CD4-positive, CD25-positive, alpha-beta regulatory T cell (primary cell): ENCODE results near the gene CYSRT1. TPM values are rescaled to one million over a fixed set of nuclear protein-coding genes. Genes with fewer than 3 reads are reported as not detected.
A peak's percentile ranks its signal among the peaks of the same experiment; 100 is the strongest.

ENCODE experiments used
- ATAC-seq, 2 donors: fragments of 150-1000 bp; cut with Tn5 transposase; one replicate each; pipeline ENCODE4 v1.10.0; 2021; ENCODE audit warnings: low read depth in 2 of 2, moderate number of reproducible peaks in 2 of 2, moderate library complexity in 1 of 2
- DNase-seq, 3 donors: peaks; one replicate each; pipeline versions ENCODE4 v3.0.0 to v3.0.0-alpha.2; 2012 to 2022; ENCODE audit warnings: mixed read lengths in 1 of 3
- H3K27ac ChIP-seq: one replicate; pipeline ENCODE4 v1.7.0; 2013; ENCODE audit warnings: mild to moderate bottlenecking, low read length; ENCODE audit not compliant: insufficient read depth, poor library complexity, severe bottlenecking
- H3K27me3 ChIP-seq: one replicate; pipeline ENCODE4 v1.7.0; 2013; ENCODE audit warnings: low read length; ENCODE audit not compliant: control insufficient read depth, insufficient read depth
- H3K36me3 ChIP-seq: one replicate; pipeline ENCODE4 v1.7.0; 2013; ENCODE audit warnings: mild to moderate bottlenecking, low read length, moderate library complexity; ENCODE audit not compliant: control insufficient read depth, insufficient read depth
- H3K4me1 ChIP-seq: 2 replicates; pipeline ENCODE4 v1.7.0; 2013; ENCODE audit warnings: mild to moderate bottlenecking, low read length; ENCODE audit not compliant: insufficient read depth, control insufficient read depth, poor library complexity, severe bottlenecking
- H3K4me3 ChIP-seq: one replicate; pipeline ENCODE4 v1.7.0; 2013; ENCODE audit warnings: low read depth, mild to moderate bottlenecking, low read length, moderate library complexity
- H3K9me3 ChIP-seq, 2 experiments: 1 replicate in 1 of 2; 2 replicates in 1 of 2; pipeline ENCODE4 v1.7.0; 2013; ENCODE audit warnings: low read length in 2 of 2, mild to moderate bottlenecking in 1 of 2, moderate library complexity in 1 of 2; ENCODE audit not compliant: control insufficient read depth in 2 of 2
- H3K27ac Mint-ChIP-seq, 3 donors: one replicate each; pipeline ENCODE4 v1.8.0; 2020 to 2022; ENCODE audit warnings: mild to moderate bottlenecking in 3 of 3, mixed read lengths in 3 of 3, moderate library complexity in 2 of 3
- H3K27me3 Mint-ChIP-seq: one replicate; pipeline ENCODE4 v1.8.0; 2022; ENCODE audit warnings: mild to moderate bottlenecking, mixed read lengths
- H3K36me3 Mint-ChIP-seq: one replicate; pipeline ENCODE4 v1.8.0; 2020; ENCODE audit warnings: mixed read lengths
- H3K4me1 Mint-ChIP-seq, 4 donors: one replicate each; pipeline ENCODE4 v1.8.0; 2020 to 2022; ENCODE audit warnings: mixed read lengths in 4 of 4, mild to moderate bottlenecking in 1 of 4
- H3K4me3 Mint-ChIP-seq, 4 donors: one replicate each; pipeline ENCODE4 v1.8.0; 2020 to 2022; ENCODE audit warnings: mild to moderate bottlenecking in 4 of 4, mixed read lengths in 4 of 4, moderate library complexity in 3 of 4
- H3K9me3 Mint-ChIP-seq, 7 donors: one replicate each; pipeline ENCODE4 v1.8.0; 2020 to 2022; ENCODE audit warnings: mixed read lengths in 7 of 7, mild to moderate bottlenecking in 3 of 7, moderate library complexity in 2 of 7
- polyA plus RNA-seq, 4 donors: library from polyadenylated mRNA; unstranded; fragments of 300-500 nt; fragmentation: Illumina TruSeq; gene quantifications; one replicate each; pipeline ENCODE4 v1.2.3, GENCODE V29; 2021
- total RNA-seq: library from RNA; stranded (reverse); gene quantifications from one replicate; pipeline ENCODE4 v1.2.3, GENCODE V29; 2022

The CYSRT1 gene
- total and polyA plus RNA-seq, 5 donors from 2014 or later, result not detected

GRCh38 chr9:137215196-137215986, 9.6 kb upstream of the CYSRT1 start:
- peaks cover 3% of the 10 kb centered on the region for H3K36me3 ChIP-seq
- no peaks in the 10 kb centered on the region for H3K4me1 ChIP-seq
- Mint-ChIP-seq H3K9me3 (peaks cover 0 to 1% (median 0%) of the 10 kb centered on the region in 7 donors), H3K4me3 (no peak overlapping the region), H3K27ac (no peak overlapping the region), H3K4me1 (peaks cover 0 to 2% (median 0%) of the 10 kb centered on the region in 4 donors), H3K27me3 (no peaks in the 10 kb centered on the region), H3K36me3 (no peaks in the 10 kb centered on the region)
- no peak overlapping the region for H3K27ac ChIP-seq
- no peaks in the 10 kb centered on the region for H3K27me3 ChIP-seq
- no peaks in the 10 kb centered on the region for H3K9me3 ChIP-seq
- ATAC-seq (no peak), DNase-seq (no peak)
- no peak overlapping the region for H3K4me3 ChIP-seq

GRCh38 chr9:137216188-137216965, 8.6 kb upstream of the CYSRT1 start:
- ATAC-seq (no peak), DNase-seq (no peak)
- no peaks in the 10 kb centered on the region for H3K4me1 ChIP-seq
- no peak overlapping the region for H3K27ac Mint-ChIP-seq
- H3K9me3 ChIP-seq, result no peaks in the 10 kb centered on the region
- peaks cover 0 to under 1% (median 0%) of the 10 kb centered on the region in 7 donors for H3K9me3 Mint-ChIP-seq
- H3K36me3 Mint-ChIP-seq, result no peaks in the 10 kb centered on the region
- no peak overlapping the region for H3K27ac ChIP-seq
- no peak overlapping the region for H3K4me3 Mint-ChIP-seq
- H3K4me3 ChIP-seq, result no peak overlapping the region
- no peaks in the 10 kb centered on the region for H3K36me3 ChIP-seq
- H3K27me3 Mint-ChIP-seq, result no peaks in the 10 kb centered on the region
- no peaks in the 10 kb centered on the region for H3K27me3 ChIP-seq
- H3K4me1 Mint-ChIP-seq, result no peaks in the 10 kb centered on the region

GRCh38 chr9:137217276-137218211, 7.4 kb upstream of the CYSRT1 start:
- no peak overlapping the region for H3K27ac ChIP-seq
- no peak for ATAC-seq

GRCh38 chr9:137218212-137218753, 6.7 kb upstream of the CYSRT1 start:
- H3K4me1 Mint-ChIP-seq, result peaks cover 0 to 6% (median under 1%) of the 10 kb centered on the region in 4 donors
- no peaks in the 10 kb centered on the region for H3K36me3 ChIP-seq
- no peaks in the 10 kb centered on the region for H3K9me3 ChIP-seq
- H3K4me3 ChIP-seq, result no peak overlapping the region
- no peaks in the 10 kb centered on the region for H3K27me3 ChIP-seq
- DNase-seq, result no peak
- H3K4me3 Mint-ChIP-seq, result no peak overlapping the region
- H3K27me3 Mint-ChIP-seq, result no peaks in the 10 kb centered on the region
- ATAC-seq, result no peak
- H3K27ac Mint-ChIP-seq, result no peak overlapping the region
- H3K36me3 Mint-ChIP-seq, result no peaks in the 10 kb centered on the region
- no peaks in the 10 kb centered on the region for H3K9me3 Mint-ChIP-seq
- no peak overlapping the region for H3K27ac ChIP-seq
- peaks cover 10% of the 10 kb centered on the region for H3K4me1 ChIP-seq

More at GRCh38 chr9:137217276-137218211, 7.4 kb upstream of the CYSRT1 start:
- Histone ChIP-seq H3K27me3 (no peaks in the 10 kb centered on the region), H3K4me3 (no peak overlapping the region), H3K4me1 (peaks cover 4% of the 10 kb centered on the region), H3K36me3 (no peaks in the 10 kb centered on the region), H3K9me3 (no peaks in the 10 kb centered on the region)
- Mint-ChIP-seq H3K36me3 (no peaks in the 10 kb centered on the region), H3K9me3 (no peaks in the 10 kb centered on the region), H3K4me1 (no peaks in the 10 kb centered on the region), H3K4me3 (peak overlapping the region in 1 of 4 donors; percentile 47), H3K27me3 (no peaks in the 10 kb centered on the region), H3K27ac (no peak overlapping the region)
- DNase-seq, result no peak

GRCh38 chr9:137218754-137219271, 6.2 kb upstream of the CYSRT1 start:
- H3K27ac Mint-ChIP-seq, result no peak overlapping the region

DNA sequence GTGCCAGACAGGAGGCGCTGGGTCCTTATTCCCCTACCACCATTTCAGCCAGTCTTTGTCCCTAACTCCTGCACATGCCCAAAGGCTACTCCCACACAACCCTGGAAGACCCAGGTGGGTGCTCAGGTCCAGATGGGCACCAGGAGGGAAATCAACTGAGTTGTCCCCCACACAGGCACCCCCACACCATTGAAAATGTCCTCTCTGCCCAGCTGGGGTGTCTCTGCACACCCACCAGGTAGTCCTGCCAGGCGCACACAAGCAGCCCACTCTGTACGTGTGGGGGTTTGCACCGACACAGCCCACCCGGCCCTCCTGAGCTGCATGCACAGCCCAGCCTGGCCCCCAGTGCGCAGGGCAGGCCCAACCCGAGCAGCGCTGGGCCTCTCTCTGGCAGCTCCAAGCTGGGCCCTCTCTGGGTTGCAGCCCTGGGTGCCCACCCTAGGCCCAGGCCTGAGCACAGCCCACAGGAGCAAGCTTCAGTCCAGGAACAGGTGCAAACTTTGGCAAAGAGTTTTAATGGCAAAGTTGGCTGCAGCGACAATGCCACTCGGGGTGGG, 5.1 kb upstream of the CYSRT1 start:
- no peaks in the 10 kb centered on the region for H3K27me3 ChIP-seq
- no peaks in the 10 kb centered on the region for H3K9me3 ChIP-seq
- no peak overlapping the region for H3K4me3 ChIP-seq
- no peak for DNase-seq
- H3K4me1 ChIP-seq, result peaks cover 17% of the 10 kb centered on the region
- peaks cover 0 to 10% (median 3%) of the 10 kb centered on the region in 4 donors for H3K4me1 Mint-ChIP-seq
- H3K4me3 Mint-ChIP-seq, result peak overlapping the region in 3 of 4 donors; percentile 11 to 46 (median 25)
- H3K36me3 Mint-ChIP-seq, result no peaks in the 10 kb centered on the region
- no peak overlapping the region for H3K27ac ChIP-seq
- no peak for ATAC-seq
- H3K27ac Mint-ChIP-seq, result no peak overlapping the region
- no peaks in the 10 kb centered on the region for H3K27me3 Mint-ChIP-seq
- no peaks in the 10 kb centered on the region for H3K9me3 Mint-ChIP-seq
- no peaks in the 10 kb centered on the region for H3K36me3 ChIP-seq

More at GRCh38 chr9:137218754-137219271, 6.2 kb upstream of the CYSRT1 start:
- no peaks in the 10 kb centered on the region for H3K27me3 Mint-ChIP-seq
- H3K9me3 Mint-ChIP-seq, result no peaks in the 10 kb centered on the region
- ATAC-seq (no peak), DNase-seq (no peak)
- no peak overlapping the region for H3K27ac ChIP-seq
- H3K4me3 Mint-ChIP-seq, result no peak overlapping the region
- H3K27me3 ChIP-seq, result no peaks in the 10 kb centered on the region
- H3K4me1 Mint-ChIP-seq, result peaks cover 0 to 6% (median 3%) of the 10 kb centered on the region in 4 donors
- H3K36me3 ChIP-seq, result no peaks in the 10 kb centered on the region
- H3K4me3 ChIP-seq, result no peak overlapping the region
- peaks cover 13% of the 10 kb centered on the region for H3K4me1 ChIP-seq
- H3K36me3 Mint-ChIP-seq, result no peaks in the 10 kb centered on the region
- H3K9me3 ChIP-seq, result no peaks in the 10 kb centered on the region
